ENCODE results near the gene XDH. TPM values are rescaled to one million over a fixed set of nuclear protein-coding genes. Genes with fewer than 3 reads are reported as not detected.

The XDH gene
- total RNA-seq, 4 donors from 2014 or later = 0.76 to 2.1 (median 1.5) TPM

DNA sequence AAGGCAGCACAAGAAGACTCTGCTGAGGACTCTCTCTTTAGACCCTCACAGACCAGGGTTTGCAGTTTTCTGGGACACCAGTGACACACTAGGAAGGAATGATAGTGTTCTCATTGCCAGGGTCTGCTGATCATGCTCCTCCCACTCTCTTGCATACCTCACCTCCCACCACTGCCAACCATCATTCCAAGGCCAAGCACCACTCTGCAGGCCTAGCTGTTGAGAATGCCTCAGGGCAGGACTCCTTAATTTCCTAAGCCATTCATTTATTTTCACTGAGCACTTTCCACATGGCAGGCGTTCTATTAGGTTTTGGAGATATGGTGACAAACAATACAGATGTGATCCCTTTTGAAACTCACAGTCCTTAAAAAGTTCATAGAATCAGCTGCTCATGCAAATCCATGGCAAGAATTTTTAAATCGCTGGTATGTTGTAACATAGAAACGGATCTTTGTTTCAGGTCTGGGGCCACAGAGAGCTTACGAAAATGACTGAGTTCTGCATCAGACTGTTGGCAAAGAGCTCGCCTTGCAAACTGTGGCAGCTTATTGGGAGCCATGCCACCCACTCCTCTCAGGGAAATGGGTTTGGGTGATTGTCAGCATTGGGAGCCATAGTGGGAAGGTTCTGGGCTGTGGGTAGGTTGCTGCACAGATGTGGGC lies 78.5 kb downstream of the XDH start:
- 70% methylated on average over 5 of the region's 5 CpGs for WGBS
- no peak for DNase-seq (ENCODE audit: low spot score in 2 of 2)

DNA sequence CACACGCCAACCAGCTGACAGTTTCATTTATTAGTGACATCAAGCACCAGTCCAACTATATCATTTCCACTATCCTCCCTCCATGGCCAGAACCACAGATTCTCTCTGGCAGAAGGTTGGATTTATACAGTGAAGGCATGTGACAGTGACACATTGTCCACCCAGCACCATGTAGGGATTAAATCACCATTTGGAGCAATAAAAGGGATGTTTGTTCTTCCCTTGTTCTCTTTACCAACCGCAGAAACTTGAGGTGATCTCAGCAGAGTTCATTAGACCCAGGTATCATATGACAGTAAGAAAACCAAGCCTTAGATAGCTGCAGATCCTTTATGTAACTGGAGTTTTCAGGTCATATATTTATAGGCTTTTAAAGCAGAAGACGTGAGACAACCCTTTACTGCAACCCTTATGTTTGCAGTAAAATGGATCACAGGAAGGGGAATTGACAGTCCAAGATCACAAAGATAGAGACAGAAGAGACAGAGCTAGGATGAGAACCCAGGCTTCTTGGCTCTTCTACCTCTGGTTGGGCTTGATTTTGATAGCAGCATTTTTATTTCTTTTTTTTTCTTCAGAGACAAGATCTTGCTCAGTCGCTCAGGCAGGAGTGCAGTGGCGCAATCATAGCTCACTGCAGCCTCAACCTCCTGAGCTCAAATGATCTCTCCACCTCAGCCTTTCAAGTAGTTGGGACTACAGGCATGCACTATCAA lies 80.1 kb downstream of the XDH start:
- DNase-seq (ENCODE audit: low spot score in 2 of 2) = no peak
- Histone ChIP-seq H3K27me3 (no peaks in the 10 kb centered on the region), H3K9me3 (no peaks in the 10 kb centered on the region), H3K36me3 (no peaks in the 10 kb centered on the region), H3K27ac (no peak overlapping the region), H3K4me3 (no peak overlapping the region), H3K4me1 (no peaks in the 10 kb centered on the region)
- TF ChIP-seq EP300 (IDR thresholded peaks at IDR 0.05) (no peak), POLR2A (IDR thresholded peaks at IDR 0.05) (no peak), POLR2AphosphoS5 (IDR thresholded peaks at IDR 0.05) (no peak)
- TF ChIP-seq, protein P1, sequence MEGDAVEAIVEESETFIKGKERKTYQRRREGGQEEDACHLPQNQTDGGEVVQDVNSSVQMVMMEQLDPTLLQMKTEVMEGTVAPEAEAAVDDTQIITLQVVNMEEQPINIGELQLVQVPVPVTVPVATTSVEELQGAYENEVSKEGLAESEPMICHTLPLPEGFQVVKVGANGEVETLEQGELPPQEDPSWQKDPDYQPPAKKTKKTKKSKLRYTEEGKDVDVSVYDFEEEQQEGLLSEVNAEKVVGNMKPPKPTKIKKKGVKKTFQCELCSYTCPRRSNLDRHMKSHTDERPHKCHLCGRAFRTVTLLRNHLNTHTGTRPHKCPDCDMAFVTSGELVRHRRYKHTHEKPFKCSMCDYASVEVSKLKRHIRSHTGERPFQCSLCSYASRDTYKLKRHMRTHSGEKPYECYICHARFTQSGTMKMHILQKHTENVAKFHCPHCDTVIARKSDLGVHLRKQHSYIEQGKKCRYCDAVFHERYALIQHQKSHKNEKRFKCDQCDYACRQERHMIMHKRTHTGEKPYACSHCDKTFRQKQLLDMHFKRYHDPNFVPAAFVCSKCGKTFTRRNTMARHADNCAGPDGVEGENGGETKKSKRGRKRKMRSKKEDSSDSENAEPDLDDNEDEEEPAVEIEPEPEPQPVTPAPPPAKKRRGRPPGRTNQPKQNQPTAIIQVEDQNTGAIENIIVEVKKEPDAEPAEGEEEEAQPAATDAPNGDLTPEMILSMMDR (IDR thresholded peaks at IDR 0.05) = no peak
- 70% methylated on average over 5 of the region's 5 CpGs for WGBS

More for the DNA sequence above, 78.5 kb downstream of the XDH start:
- no peaks in the 10 kb centered on the region for H3K36me3 ChIP-seq
- H3K27me3 ChIP-seq = no peaks in the 10 kb centered on the region
- TF ChIP-seq POLR2A (IDR thresholded peaks at IDR 0.05) = no peak
- H3K27ac ChIP-seq = no peak overlapping the region
- H3K9me3 ChIP-seq = no peaks in the 10 kb centered on the region
- no peak overlapping the region for H3K4me3 ChIP-seq
- H3K4me1 ChIP-seq = no peaks in the 10 kb centered on the region

DNA sequence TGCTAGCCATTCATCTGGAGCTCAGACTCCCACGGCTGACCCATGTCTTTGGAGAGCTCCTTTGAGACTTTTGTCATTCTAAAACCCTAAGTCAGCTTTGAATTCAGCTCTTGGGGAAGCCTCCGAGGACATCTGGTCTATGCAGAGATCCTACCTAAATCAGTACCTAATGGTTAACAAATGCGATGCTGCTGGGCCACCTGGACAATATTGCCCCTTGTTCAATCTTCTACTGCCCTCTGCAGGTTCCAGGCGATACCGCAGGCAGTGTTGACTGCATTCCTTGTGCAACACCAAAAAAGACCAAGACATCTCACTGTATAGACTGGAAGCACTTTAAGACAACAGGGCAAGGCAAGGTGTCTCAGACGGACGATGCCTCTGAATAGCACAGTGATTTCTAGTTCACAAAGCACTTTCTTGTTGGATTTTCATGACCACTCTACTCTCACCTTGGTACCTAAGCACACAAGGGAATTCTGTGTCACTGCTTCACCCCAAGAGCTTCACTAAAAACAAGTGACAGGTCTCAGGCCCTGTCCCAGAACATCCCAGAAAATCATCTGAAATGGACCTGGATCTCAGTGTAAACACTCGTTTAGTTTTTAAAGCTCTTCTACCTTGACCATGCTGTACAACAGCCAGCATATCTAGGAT lies 80.9 kb downstream of the XDH start:
- Histone ChIP-seq H3K4me3 (no peak overlapping the region), H3K4me1 (no peaks in the 10 kb centered on the region), H3K27ac (no peak overlapping the region), H3K36me3 (no peaks in the 10 kb centered on the region), H3K9me3 (no peaks in the 10 kb centered on the region), H3K27me3 (no peaks in the 10 kb centered on the region)
- TF ChIP-seq POLR2A (IDR thresholded peaks at IDR 0.05) = no peak
- TF ChIP-seq, protein P1 (IDR thresholded peaks at IDR 0.05) = peak; percentile 89 to 90
- 15% methylated on average over 8 of the region's 8 CpGs for WGBS
- peak; percentile 86 to 91 for DNase-seq (ENCODE audit: low spot score in 2 of 2)

DNA sequence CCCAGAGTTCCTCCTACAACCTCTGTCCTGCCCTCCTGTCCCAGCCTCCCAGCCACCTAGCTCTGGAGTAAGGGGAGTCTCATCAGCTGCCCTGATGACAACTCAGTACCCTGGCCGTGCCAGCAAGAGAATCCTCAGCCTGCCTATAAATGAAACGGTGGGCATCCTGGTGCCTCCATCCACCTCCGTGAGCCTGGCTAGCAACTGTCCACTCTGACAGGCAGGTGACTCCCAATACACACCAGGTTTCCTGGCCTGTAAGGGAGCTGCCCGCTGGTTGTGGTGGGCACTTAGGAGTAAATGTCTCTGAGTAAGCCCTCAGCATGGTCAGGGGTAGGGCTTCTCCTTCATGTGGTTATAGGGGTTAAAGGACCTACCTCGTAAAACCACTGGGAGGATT lies 81.5 kb downstream of the XDH start:
- H3K4me3 ChIP-seq = no peak overlapping the region
- H3K4me1 ChIP-seq = no peaks in the 10 kb centered on the region
- H3K27ac ChIP-seq = no peak overlapping the region
- no peaks in the 10 kb centered on the region for H3K9me3 ChIP-seq
- H3K27me3 ChIP-seq = no peaks in the 10 kb centered on the region
- WGBS = 82% methylated on average over 4 of the region's 5 CpGs
- no peaks in the 10 kb centered on the region for H3K36me3 ChIP-seq
- no peak for DNase-seq (ENCODE audit: low spot score in 2 of 2)
- TF ChIP-seq POLR2AphosphoS5 (IDR thresholded peaks at IDR 0.05) (no peak), POLR2A (IDR thresholded peaks at IDR 0.05) (no peak), EP300 (IDR thresholded peaks at IDR 0.05) (no peak)
- TF ChIP-seq, protein P1 (IDR thresholded peaks at IDR 0.05) = no peak

DNA sequence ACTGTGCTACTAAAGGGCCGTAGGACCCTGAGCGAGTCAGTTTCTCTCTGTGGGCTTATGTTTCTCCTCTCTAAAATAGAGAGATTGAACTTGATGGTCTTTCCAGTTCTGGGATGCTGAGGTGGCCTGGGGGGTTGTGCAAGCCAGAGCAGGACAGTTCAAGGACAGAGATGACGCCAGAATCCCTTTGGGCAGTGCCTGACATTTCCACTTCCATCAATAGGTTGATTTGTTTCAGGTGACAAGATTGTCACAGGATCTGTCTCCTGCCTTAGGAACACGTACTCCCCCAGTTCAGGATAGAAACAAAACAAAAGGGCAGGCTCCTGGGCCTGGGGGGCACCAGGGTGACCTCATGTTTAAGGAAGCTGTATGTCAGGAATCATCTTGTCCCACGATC lies 82.0 kb downstream of the XDH start:
- no peak for DNase-seq (ENCODE audit: low spot score in 2 of 2)
- H3K27ac ChIP-seq = no peak overlapping the region
- H3K4me1 ChIP-seq = no peaks in the 10 kb centered on the region
- TF ChIP-seq EP300 (IDR thresholded peaks at IDR 0.05) (no peak), POLR2A (IDR thresholded peaks at IDR 0.05) (no peak)
- H3K4me3 ChIP-seq = no peak overlapping the region
- H3K9me3 ChIP-seq = no peaks in the 10 kb centered on the region
- 69% methylated on average over 4 of the region's 5 CpGs for WGBS
- H3K27me3 ChIP-seq = no peaks in the 10 kb centered on the region
- H3K36me3 ChIP-seq = no peaks in the 10 kb centered on the region

DNA sequence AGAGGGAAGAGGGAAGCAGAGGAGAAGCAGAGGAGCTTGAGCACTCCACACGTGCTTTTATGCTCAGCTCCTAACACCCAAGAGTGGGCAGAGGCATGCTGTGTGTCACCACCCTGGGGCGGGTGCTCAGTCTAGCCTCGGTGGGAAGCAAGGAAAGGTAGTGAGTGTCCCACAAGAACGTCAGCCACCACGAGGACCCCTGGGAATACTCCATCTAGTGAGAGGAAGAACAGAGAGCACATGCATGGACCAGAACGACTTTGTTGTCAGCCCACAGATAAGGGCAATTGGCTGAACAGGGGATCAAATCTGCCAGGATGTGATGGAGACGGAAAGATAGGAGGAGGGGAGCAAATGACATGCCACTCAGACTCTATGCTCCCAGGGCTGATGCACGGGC lies 83.4 kb downstream of the XDH start:
- Histone ChIP-seq H3K9me3 (no peaks in the 10 kb centered on the region), H3K27me3 (no peaks in the 10 kb centered on the region), H3K4me3 (no peak overlapping the region), H3K27ac (no peak overlapping the region), H3K4me1 (no peaks in the 10 kb centered on the region), H3K36me3 (no peaks in the 10 kb centered on the region)
- TF ChIP-seq POLR2A (IDR thresholded peaks at IDR 0.05) (no peak), EP300 (IDR thresholded peaks at IDR 0.05) (no peak)
- no peak for DNase-seq (ENCODE audit: low spot score in 2 of 2)
- WGBS = 85% methylated on average over 8 of the region's 8 CpGs

All from suprapubic skin (tissue), 4 donors.